AG04449 (cell line): ENCODE measurements around the gene CHCHD6.

Experiments used
- CTCF ChIA-PET: fragments of 350-600 bp; formaldehyde crosslinking; extraction: SDS; loops from one replicate; lab custom pipeline; 2021; ENCODE audit warnings: antibody characterized with exemption; lab: Yijun Ruan, JAX
- POLR2A ChIA-PET: fragments of 400-600, 350-600 bp; formaldehyde crosslinking; extraction: SDS; loops from one replicate; lab custom pipeline; 2020; ENCODE audit warnings: antibody characterized with exemption, inconsistent platforms; lab: Yijun Ruan, JAX
- DNase-seq: peaks from one replicate; pipeline ENCODE4 v3.0.0-alpha.2; 2010; ENCODE audit warnings: low read depth, low spot score
- H3K4me3 ChIP-seq: 2 replicates; pipeline ENCODE4 v1.5.1; 2011; ENCODE audit warnings: low read depth, mild to moderate bottlenecking, control low read depth, low read length
- CTCF ChIP-seq: IDR thresholded peaks from one replicate; pipeline ENCODE4 v1.5.1; 2011; ENCODE audit warnings: mild to moderate bottlenecking, moderate library complexity, low read length, control low read depth, inconsistent platforms; ENCODE audit not compliant: insufficient read depth; ENCODE audit errors: missing control alignments

CHCHD6 gene

GRCh38 chr3:126945171-126945721 lies 241.2 kb downstream of the CHCHD6 start:
- TF ChIP-seq CTCF: no peak
- CTCF ChIA-PET: no interaction called here

GRCh38 chr3:126945891-126946290 lies 241.9 kb downstream of the CHCHD6 start:
- no peak for TF ChIP-seq CTCF
- ChIA-PET CTCF (no interaction called here), POLR2A (interaction anchor here (0.5 kb wide), 1 partner anchor 194 kb away, joined by 3 read pairs; no protein-coding TSS in a partner anchor)
- no peak overlapping the region for H3K4me3 ChIP-seq
- no peak for DNase-seq

More at GRCh38 chr3:126945171-126945721, 241.2 kb downstream of the CHCHD6 start:
- H3K4me3 ChIP-seq: no peak overlapping the region
- POLR2A ChIA-PET: no interaction called here
- no peak for DNase-seq

- H3K4me3 ChIP-seq: no peak overlapping the region
- ChIA-PET POLR2A (no interaction called here), CTCF (interaction anchor here (0.9 kb wide), 1 partner anchor 19 kb away, joined by 5 read pairs; no protein-coding TSS in a partner anchor)
- DNase-seq: no peak
- no peak for TF ChIP-seq CTCF
Measured at GRCh38 chr3:126946405-126946804, 242.4 kb downstream of the CHCHD6 start.

GRCh38 chr3:126947429-126947828 lies 243.4 kb downstream of the CHCHD6 start:
- DNase-seq: no peak
- H3K4me3 ChIP-seq: no peak overlapping the region
- TF ChIP-seq CTCF: no peak
- CTCF ChIA-PET: interaction anchor here (0.9 to 1.2 kb wide), 2 partner anchors 20 to 35 kb away, joined by 4 to 5 read pairs; no protein-coding TSS in a partner anchor
- POLR2A ChIA-PET: no interaction called here

- TF ChIP-seq CTCF: no peak
- CTCF ChIA-PET: no interaction called here
- no peak for DNase-seq
- POLR2A ChIA-PET: no interaction called here
- no peak overlapping the region for H3K4me3 ChIP-seq
Measured at GRCh38 chr3:126948980-126949535, 245.0 kb downstream of the CHCHD6 start.

GRCh38 chr3:126951561-126951960 lies 247.5 kb downstream of the CHCHD6 start:
- ChIA-PET POLR2A (no interaction called here), CTCF (interaction anchor here (0.8 to 1.0 kb wide), 2 partner anchors 9 to 199 kb away, joined by 3 to 7 read pairs; no protein-coding TSS in a partner anchor)
- TF ChIP-seq CTCF: no peak
- no peak overlapping the region for H3K4me3 ChIP-seq
- no peak for DNase-seq
